Measurements from ENCODE around the gene MRPS30.

DNA sequence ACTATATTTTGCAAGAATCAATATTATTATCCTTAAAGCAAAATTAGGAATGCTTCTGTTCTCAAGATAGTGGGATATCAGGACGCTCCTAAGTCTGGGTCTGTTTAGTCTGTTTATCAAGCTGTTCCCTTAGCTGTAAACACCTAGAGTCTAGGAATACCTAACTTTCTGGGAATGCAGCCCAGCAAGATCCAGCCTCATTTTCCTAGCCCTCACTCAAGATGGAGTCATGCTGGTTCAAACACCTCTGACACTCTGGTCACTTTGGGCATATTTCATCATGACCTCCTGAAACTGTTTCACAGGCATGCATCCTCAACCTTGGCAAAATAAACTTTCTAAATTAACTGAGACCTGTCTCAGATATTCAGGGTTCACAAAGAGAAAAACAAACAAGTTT lies 14.4 kb upstream of the MRPS30 start:
- TF ChIP-seq, protein P1, sequence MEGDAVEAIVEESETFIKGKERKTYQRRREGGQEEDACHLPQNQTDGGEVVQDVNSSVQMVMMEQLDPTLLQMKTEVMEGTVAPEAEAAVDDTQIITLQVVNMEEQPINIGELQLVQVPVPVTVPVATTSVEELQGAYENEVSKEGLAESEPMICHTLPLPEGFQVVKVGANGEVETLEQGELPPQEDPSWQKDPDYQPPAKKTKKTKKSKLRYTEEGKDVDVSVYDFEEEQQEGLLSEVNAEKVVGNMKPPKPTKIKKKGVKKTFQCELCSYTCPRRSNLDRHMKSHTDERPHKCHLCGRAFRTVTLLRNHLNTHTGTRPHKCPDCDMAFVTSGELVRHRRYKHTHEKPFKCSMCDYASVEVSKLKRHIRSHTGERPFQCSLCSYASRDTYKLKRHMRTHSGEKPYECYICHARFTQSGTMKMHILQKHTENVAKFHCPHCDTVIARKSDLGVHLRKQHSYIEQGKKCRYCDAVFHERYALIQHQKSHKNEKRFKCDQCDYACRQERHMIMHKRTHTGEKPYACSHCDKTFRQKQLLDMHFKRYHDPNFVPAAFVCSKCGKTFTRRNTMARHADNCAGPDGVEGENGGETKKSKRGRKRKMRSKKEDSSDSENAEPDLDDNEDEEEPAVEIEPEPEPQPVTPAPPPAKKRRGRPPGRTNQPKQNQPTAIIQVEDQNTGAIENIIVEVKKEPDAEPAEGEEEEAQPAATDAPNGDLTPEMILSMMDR (conservative IDR thresholded peaks at IDR 0.05; ENCODE audit: low read length) = no peak
- TF ChIP-seq EZH2phosphoT487 (IDR thresholded peaks at IDR 0.05; ENCODE audit: borderline replicate concordance) = no peak

Data from Loucy (cell line).